ENCODE data around the gene HS6ST3.

DNA sequence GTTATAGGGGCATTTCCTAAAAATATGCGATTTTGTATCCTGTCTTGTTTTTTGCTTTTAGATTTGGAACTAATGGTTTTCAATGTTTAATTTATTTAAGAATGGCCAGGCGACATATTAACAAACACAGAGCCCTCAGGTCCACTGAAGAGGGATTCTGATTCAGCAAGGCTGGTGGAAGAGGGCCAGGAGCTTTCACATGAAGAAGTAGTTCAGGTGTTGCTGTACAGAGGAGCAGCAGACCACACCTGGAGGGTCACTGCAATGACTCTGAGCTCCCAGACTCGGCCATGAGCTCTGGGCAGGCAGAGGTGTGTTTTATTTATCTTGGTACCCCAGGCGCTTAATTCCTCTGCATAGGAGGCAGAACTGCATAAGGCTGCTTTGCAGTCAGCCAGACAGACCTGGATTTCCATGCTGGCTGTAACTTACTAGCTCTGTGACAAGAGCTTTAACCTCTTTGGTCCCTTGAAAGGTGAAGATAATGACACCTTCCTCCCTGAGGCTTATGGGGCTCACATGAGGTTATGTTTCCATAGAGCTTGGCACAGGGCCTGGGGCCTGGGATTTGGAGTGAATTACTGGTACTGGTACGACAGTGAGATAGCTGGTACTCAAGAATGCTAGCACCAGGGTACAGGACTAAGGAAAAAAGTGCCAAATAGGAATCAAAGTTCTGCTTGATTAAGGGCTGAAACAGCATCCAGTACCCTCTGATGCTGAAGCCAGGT lies 719.6 kb downstream of the HS6ST3 start:
- TF ChIP-seq, protein P1, sequence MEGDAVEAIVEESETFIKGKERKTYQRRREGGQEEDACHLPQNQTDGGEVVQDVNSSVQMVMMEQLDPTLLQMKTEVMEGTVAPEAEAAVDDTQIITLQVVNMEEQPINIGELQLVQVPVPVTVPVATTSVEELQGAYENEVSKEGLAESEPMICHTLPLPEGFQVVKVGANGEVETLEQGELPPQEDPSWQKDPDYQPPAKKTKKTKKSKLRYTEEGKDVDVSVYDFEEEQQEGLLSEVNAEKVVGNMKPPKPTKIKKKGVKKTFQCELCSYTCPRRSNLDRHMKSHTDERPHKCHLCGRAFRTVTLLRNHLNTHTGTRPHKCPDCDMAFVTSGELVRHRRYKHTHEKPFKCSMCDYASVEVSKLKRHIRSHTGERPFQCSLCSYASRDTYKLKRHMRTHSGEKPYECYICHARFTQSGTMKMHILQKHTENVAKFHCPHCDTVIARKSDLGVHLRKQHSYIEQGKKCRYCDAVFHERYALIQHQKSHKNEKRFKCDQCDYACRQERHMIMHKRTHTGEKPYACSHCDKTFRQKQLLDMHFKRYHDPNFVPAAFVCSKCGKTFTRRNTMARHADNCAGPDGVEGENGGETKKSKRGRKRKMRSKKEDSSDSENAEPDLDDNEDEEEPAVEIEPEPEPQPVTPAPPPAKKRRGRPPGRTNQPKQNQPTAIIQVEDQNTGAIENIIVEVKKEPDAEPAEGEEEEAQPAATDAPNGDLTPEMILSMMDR (IDR thresholded peaks at IDR 0.05; ENCODE audit: low read depth, low read length, poor library complexity, severe bottlenecking), result no peak
- TF ChIP-seq EZH2phosphoT487 (IDR thresholded peaks at IDR 0.05; ENCODE audit: borderline replicate concordance, low read length), result no peak

All from DOHH2 (cell line).